Kidney epithelial cell (primary cell): ENCODE results near the gene PRPF38A. TPM values are rescaled to one million over a fixed set of nuclear protein-coding genes. Genes with fewer than 3 reads are reported as not detected.

Experiments used
- DNase-seq: peaks from one replicate; pipeline ENCODE4 v3.0.0-alpha.2; 2010; ENCODE audit warnings: low read depth
- H3K27me3 ChIP-seq: 2 replicates; pipeline ENCODE4 v1.6.0; 2011; ENCODE audit warnings: low read length; ENCODE audit not compliant: control insufficient read depth, insufficient read depth
- H3K36me3 ChIP-seq: 2 replicates; pipeline ENCODE4 v1.5.1; 2011; ENCODE audit warnings: low read length; ENCODE audit not compliant: control insufficient read depth, insufficient read depth
- H3K4me3 ChIP-seq: 2 replicates; pipeline ENCODE4 v1.5.1; 2011; ENCODE audit warnings: low read depth, mild to moderate bottlenecking, control low read depth, low read length
- CTCF ChIP-seq: IDR thresholded peaks from 2 replicates; pipeline ENCODE4 v1.5.1; 2011; ENCODE audit warnings: mild to moderate bottlenecking, moderate library complexity, low read length, control low read depth, inconsistent platforms; ENCODE audit not compliant: insufficient read depth, poor library complexity, severe bottlenecking
- total RNA-seq: library from RNA; depleted of rRNA; stranded (reverse); fragments of >200 nt; gene quantifications from 2 replicates; pipeline ENCODE4 v1.2.3, GENCODE V29; 2015

PRPF38A gene
- total RNA-seq, 1 donor from 2014 or later, result 18.2 TPM

GRCh38 chr1:52423771-52424170 is 19.4 kb downstream of the PRPF38A start:
- Histone ChIP-seq H3K4me3 (no peak overlapping the region), H3K27me3 (no peaks in the 10 kb centered on the region), H3K36me3 (no peaks in the 10 kb centered on the region)
- no peak for DNase-seq
- TF ChIP-seq CTCF, result no peak

- no peak for DNase-seq
- Histone ChIP-seq H3K36me3 (no peaks in the 10 kb centered on the region), H3K27me3 (no peaks in the 10 kb centered on the region), H3K4me3 (no peak overlapping the region)
- no peak for TF ChIP-seq CTCF
These were observed 19.8 kb downstream of the PRPF38A start for GRCh38 chr1:52424231-52424636.

- no peak for TF ChIP-seq CTCF
- no peak for DNase-seq
- H3K4me3 ChIP-seq, result no peak overlapping the region
- no peaks in the 10 kb centered on the region for H3K36me3 ChIP-seq
- no peaks in the 10 kb centered on the region for H3K27me3 ChIP-seq
These were observed 20.4 kb downstream of the PRPF38A start for GRCh38 chr1:52424813-52425212.

GRCh38 chr1:52426371-52426770 is 22.0 kb downstream of the PRPF38A start:
- no peaks in the 10 kb centered on the region for H3K36me3 ChIP-seq
- no peaks in the 10 kb centered on the region for H3K27me3 ChIP-seq
- no peak overlapping the region for H3K4me3 ChIP-seq
- no peak for DNase-seq
- TF ChIP-seq CTCF, result no peak

GRCh38 chr1:52427152-52427551 is 22.8 kb downstream of the PRPF38A start:
- Histone ChIP-seq H3K4me3 (no peak overlapping the region), H3K36me3 (no peaks in the 10 kb centered on the region), H3K27me3 (no peaks in the 10 kb centered on the region)
- DNase-seq, result no peak
- TF ChIP-seq CTCF, result no peak

GRCh38 chr1:52432807-52433206 is 28.4 kb downstream of the PRPF38A start:
- H3K4me3 ChIP-seq, result no peak overlapping the region
- no peaks in the 10 kb centered on the region for H3K36me3 ChIP-seq
- no peaks in the 10 kb centered on the region for H3K27me3 ChIP-seq
- no peak for DNase-seq
- no peak for TF ChIP-seq CTCF
